Kidney (tissue), 14 donors: ENCODE results near the gene GREM1. TPM values are rescaled to one million over a fixed set of nuclear protein-coding genes. Genes with fewer than 3 reads are reported as not detected.

Source experiments
- DNase-seq, 5 donors: peaks; one replicate each; pipeline ENCODE4 v3.0.0-alpha.2; 2013 to 2020
- FAIRE-seq: peaks from 2 replicates; lab custom pipeline; 2012; peaks lifted over from hg19 to GRCh38; lab: Jason Lieb, UNC
- H3K27ac ChIP-seq, 2 donors: one replicate each; pipeline ENCODE4 v1.7.0; 2013; ENCODE audit warnings: low read depth in 2 of 2, low read length in 2 of 2, inconsistent platforms in 1 of 2
- H3K27me3 ChIP-seq: one replicate; pipeline ENCODE4 v1.7.1; 2013; ENCODE audit warnings: low read length, inconsistent platforms; ENCODE audit not compliant: control insufficient read depth, insufficient read depth
- H3K36me3 ChIP-seq, 3 donors: one replicate each; pipeline versions ENCODE4 v1.7.0 to v1.7.1; 2013; ENCODE audit warnings: low read length in 3 of 3, control low read depth in 1 of 3, inconsistent platforms in 1 of 3; ENCODE audit not compliant: insufficient read depth in 3 of 3, control insufficient read depth in 2 of 3
- H3K4me1 ChIP-seq, 3 donors: one replicate each; pipeline versions ENCODE4 v1.7.0 to v1.7.1; 2013; ENCODE audit warnings: low read length in 3 of 3, inconsistent platforms in 1 of 3, low read depth in 1 of 3; ENCODE audit not compliant: control insufficient read depth in 2 of 3, insufficient read depth in 2 of 3
- H3K4me3 ChIP-seq, 3 donors: one replicate each; pipeline versions ENCODE4 v1.7.0 to v1.8.1; 2013; ENCODE audit warnings: low read length in 3 of 3, control low read depth in 1 of 3, inconsistent platforms in 1 of 3
- H3K9ac ChIP-seq, 3 donors: one replicate each; pipeline versions ENCODE4 v1.7.0 to v1.7.1; 2013; ENCODE audit warnings: low read length in 3 of 3, control low read depth in 1 of 3, inconsistent platforms in 1 of 3
- H3K9me3 ChIP-seq, 3 donors: one replicate each; pipeline versions ENCODE4 v1.7.0 to v1.7.1; 2013; ENCODE audit warnings: low read length in 3 of 3, control low read depth in 1 of 3, inconsistent platforms in 1 of 3; ENCODE audit not compliant: control insufficient read depth in 2 of 3, insufficient read depth in 1 of 3
- intact Hi-C: fragments of 100-400 bp; cut with DNase I; formaldehyde crosslinking; loops from one replicate; pipeline ENCODE4 v1.11.1; 2022
- polyA plus RNA-seq: library from polyadenylated mRNA; stranded (reverse); fragments of 350-450 nt; fragmentation: Illumina TruSeq; extraction: RNeasy Lipid Tissue Mini Kit (QIAGEN cat#74804); gene quantifications from one replicate; pipeline ENCODE4 v1.2.3, GENCODE V29; 2014; ENCODE audit warnings: low read depth, low replicate concordance; ENCODE audit not compliant: insufficient read depth
- total RNA-seq: library from RNA; stranded (reverse); fragmentation: NEBNext Ultra II Directional; extraction: Animal tissue kit (Norgen Biotek cat#: 25700); gene quantifications from one replicate; pipeline ENCODE4 v1.2.1, GENCODE V29; 2021
- TF ChIP-seq, protein P1 (sequence below): IDR thresholded peaks from 3 replicates; pipeline ENCODE4 v1.5.1; 2012; ENCODE audit warnings: mild to moderate bottlenecking, moderate library complexity, borderline replicate concordance; ENCODE audit not compliant: insufficient read depth; ENCODE audit errors: extremely low read depth
- donor health status: control.
- donor health status: control.
- donor health status: control.
- donor health status: control.
- donor health status: control.
- donor health status: DM: yes; HTN: yes; CAD: no.
- donor health status: Normal renal cell carcinoma (clear cell type).

The GREM1 gene
- total and polyA plus RNA-seq, 2 donors from 2014 or later: 0.15 to 4.8 TPM

DNA sequence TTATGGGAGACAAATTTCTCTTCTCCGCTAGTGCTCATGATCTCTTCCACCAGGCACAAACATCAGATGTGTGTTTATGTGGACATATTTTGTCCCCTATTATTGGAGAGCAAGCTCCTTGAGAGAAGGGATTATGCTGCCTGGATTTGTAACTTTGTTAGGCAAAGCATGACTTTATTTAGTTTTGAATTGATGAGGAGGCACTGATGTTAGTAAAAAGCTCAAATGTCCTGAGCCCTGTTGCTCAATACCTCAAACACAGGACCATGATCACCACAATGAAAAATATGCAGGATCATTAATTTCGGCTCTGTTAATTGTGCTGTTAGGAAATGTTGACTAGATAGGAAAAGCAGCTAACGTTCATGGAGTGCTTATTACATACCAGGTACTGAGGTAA is 47.2 kb upstream of the GREM1 start:
- no peaks in the 10 kb centered on the region for H3K27me3 ChIP-seq
- TF ChIP-seq, protein P1, sequence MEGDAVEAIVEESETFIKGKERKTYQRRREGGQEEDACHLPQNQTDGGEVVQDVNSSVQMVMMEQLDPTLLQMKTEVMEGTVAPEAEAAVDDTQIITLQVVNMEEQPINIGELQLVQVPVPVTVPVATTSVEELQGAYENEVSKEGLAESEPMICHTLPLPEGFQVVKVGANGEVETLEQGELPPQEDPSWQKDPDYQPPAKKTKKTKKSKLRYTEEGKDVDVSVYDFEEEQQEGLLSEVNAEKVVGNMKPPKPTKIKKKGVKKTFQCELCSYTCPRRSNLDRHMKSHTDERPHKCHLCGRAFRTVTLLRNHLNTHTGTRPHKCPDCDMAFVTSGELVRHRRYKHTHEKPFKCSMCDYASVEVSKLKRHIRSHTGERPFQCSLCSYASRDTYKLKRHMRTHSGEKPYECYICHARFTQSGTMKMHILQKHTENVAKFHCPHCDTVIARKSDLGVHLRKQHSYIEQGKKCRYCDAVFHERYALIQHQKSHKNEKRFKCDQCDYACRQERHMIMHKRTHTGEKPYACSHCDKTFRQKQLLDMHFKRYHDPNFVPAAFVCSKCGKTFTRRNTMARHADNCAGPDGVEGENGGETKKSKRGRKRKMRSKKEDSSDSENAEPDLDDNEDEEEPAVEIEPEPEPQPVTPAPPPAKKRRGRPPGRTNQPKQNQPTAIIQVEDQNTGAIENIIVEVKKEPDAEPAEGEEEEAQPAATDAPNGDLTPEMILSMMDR: no peak
- FAIRE-seq (no peak), DNase-seq (no peak)
- H3K27ac ChIP-seq: no peak overlapping the region
- H3K4me1 ChIP-seq: peaks cover 0 to 2% (median 0%) of the 10 kb centered on the region in 3 donors
- H3K36me3 ChIP-seq: no peaks in the 10 kb centered on the region
- intact Hi-C loops: no loop called here
- no peaks in the 10 kb centered on the region for H3K9me3 ChIP-seq
- no peak overlapping the region for H3K9ac ChIP-seq
- no peak overlapping the region for H3K4me3 ChIP-seq

DNA sequence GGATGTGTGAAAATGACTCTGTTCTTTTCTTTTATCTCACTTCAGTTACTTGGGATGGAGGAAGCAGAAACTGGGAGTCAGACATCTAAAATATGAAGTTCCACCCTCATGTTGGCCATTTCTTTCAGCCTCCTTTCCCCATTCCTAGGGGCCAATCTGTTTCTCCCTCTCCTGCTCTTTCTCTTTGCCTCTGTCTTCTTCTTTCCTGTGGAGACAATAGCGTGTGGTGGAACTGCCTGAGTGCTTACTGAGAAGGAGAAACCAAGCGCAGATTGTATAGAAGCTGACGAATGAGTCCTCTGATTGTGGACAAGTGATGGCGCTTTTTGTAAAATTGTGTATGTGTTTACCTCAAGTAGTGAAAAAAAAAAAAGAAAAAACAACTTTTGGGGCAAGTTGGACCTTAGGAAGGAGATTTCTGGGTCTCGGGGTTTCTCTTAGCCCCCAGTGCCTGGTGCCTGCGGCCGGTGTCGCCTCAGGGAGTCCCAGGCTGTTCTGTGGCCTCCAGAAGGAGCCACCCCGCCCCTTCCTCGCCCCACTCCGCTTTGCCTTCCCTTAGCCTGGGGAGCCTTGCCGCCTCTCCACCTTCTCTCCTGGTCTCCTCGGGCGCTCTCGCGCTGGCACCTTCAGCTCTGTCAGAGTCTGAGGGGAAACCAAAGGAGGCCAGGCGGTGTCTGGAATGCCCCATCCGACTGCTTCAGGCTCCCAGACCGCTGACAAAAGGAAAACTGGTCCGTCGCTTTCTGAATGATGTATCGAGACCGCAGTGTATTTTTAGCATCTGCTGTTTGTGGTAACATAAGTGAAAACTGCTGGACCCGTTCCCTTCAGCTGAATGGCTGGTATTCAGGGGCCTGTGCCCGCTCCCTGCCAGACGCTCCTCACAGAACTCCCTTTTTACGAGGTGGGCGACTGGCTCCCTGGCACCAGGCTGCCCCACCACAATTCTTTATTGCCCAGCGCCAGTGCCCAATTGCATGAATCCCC is 46.2 kb upstream of the GREM1 start:
- intact Hi-C loops: no loop called here
- Histone ChIP-seq H3K27me3 (no peaks in the 10 kb centered on the region), H3K27ac (no peak overlapping the region), H3K9ac (no peak overlapping the region), H3K9me3 (no peaks in the 10 kb centered on the region), H3K4me1 (peaks cover 0 to 2% (median 0%) of the 10 kb centered on the region in 3 donors), H3K4me3 (no peak overlapping the region), H3K36me3 (no peaks in the 10 kb centered on the region)
- DNase-seq (no peak), FAIRE-seq (no peak)
- TF ChIP-seq, protein P1: no peak

DNA sequence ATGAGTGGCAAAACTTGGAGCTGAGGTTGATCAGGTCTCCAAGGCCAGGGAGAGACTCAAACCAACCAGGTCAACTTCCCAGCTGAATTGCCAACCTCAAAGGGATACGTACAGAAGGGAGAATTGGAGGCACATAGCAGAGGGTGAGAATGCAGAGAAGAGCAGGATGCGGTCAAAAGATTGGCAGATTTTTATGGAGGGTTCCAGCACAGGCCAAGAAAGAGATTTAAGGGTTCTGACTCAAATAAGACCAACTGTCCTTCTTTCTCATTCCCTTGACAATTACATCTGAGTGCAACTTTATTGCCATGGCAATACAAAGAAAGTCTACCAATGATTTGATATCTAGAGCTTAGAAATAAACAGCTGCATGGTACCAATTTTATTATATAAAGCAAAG is 43.1 kb upstream of the GREM1 start:
- H3K4me3 ChIP-seq: no peak overlapping the region
- H3K27me3 ChIP-seq: no peaks in the 10 kb centered on the region
- DNase-seq (no peak), FAIRE-seq (no peak)
- no peaks in the 10 kb centered on the region for H3K36me3 ChIP-seq
- TF ChIP-seq, protein P1: no peak
- no peak overlapping the region for H3K27ac ChIP-seq
- H3K4me1 ChIP-seq: peaks cover 0 to 3% (median 2%) of the 10 kb centered on the region in 3 donors
- H3K9ac ChIP-seq: no peak overlapping the region
- intact Hi-C loops: no loop called here
- H3K9me3 ChIP-seq: no peaks in the 10 kb centered on the region
